Measurements from ENCODE around the gene RSPRY1.

DNA sequence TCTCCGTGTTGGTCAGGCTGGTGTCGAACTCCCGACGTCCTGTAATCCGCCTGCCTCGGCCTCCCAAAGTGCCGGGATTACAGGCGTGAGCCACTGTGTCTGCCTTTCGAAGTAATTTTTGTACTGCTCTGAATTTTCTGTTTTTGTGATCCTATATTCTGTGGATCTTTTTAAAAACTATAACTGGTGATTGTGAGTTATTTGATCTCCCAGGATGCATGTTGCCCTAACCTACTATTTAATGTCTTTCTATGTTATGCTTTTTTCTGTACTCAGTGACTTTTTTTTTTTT is 2.5 kb downstream of the RSPRY1 start:
- no peak for TF ChIP-seq POLR2A (IDR thresholded peaks at IDR 0.05)
- TF ChIP-seq, protein P1, sequence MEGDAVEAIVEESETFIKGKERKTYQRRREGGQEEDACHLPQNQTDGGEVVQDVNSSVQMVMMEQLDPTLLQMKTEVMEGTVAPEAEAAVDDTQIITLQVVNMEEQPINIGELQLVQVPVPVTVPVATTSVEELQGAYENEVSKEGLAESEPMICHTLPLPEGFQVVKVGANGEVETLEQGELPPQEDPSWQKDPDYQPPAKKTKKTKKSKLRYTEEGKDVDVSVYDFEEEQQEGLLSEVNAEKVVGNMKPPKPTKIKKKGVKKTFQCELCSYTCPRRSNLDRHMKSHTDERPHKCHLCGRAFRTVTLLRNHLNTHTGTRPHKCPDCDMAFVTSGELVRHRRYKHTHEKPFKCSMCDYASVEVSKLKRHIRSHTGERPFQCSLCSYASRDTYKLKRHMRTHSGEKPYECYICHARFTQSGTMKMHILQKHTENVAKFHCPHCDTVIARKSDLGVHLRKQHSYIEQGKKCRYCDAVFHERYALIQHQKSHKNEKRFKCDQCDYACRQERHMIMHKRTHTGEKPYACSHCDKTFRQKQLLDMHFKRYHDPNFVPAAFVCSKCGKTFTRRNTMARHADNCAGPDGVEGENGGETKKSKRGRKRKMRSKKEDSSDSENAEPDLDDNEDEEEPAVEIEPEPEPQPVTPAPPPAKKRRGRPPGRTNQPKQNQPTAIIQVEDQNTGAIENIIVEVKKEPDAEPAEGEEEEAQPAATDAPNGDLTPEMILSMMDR (IDR thresholded peaks at IDR 0.05), result no peak

All from right lobe of liver (tissue), 4 donors.